KG1 (cell line): ENCODE data around the gene REST.

Experiments used
- DNase-seq: peaks from one replicate; lab custom pipeline; 2025; lab: John Stamatoyannopoulos, UW

Gene REST

DNA sequence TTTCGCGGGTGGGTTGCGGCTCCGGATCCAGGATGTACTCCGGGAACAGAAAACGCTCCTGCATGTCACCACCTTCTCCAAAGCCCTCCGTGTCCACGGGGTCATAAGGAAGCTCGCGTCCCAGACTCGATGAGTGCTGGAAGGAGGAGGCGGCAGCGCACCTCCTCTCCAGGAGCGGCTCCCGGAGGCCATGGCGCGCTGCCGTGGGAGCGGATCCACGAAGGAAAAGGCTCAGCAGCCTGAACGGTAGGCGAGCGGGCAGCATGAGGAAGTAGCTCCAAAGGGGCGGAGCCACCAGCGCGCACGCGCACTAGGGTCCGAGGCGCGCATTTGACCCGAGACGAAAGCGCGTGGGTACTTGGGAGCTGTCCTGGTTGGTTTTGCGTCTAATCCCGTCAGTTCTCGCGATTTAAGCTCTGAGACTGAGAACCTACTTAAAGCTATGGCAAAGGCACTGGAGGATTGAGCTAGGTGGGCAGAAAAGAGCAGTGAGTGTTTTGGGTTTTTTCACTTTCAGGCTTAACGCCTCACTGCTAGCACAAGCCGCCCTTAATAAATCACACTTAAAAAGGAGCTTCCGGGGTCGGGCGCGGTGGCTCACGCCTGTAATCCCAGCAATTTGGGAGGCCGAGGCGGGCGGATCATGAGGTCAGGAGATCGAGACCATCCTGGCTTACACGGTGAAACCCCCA lies 69.8 kb downstream of the REST start, which contains the start of gene NOA1:
Gene NOA1, minus strand, starts transcription at position 286 of the 692 bp plus-strand sequence. Its CDS starts 21 bp downstream, at position 265.
- peak; percentile 98 for DNase-seq

DNA sequence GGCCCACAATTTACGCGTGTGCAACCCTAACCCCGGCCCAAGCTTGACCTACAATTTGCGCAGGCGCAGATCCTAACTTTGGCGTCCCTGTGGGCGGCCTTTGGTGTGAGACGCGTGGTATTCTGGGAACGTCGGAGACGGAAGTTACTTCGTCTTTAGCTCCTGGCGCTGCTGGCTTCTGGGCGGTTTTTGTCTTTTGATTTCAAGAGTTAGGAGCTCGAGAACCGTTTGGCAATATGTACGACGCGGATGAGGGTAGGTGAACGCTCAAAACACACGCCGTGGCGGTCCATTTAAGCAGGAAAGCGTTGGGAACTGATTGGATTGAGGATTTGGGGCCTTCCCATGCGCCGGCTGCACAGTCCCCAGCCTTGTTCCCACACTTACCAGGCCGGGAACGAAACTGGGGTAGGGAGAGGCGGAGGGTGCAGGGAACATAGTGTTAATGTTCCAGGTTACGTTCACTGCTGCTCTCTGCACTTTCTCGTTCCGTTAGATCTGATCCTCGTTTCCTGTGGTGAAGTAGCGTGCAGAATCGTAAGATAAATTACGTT lies 71.1 kb downstream of the REST start, which contains the start of gene POLR2B:
Gene POLR2B, plus strand, starts transcription at position 147 of the 554 bp plus-strand sequence. Its CDS starts 90 bp downstream, at position 237.
- DNase-seq = peak; percentile 84

DNA sequence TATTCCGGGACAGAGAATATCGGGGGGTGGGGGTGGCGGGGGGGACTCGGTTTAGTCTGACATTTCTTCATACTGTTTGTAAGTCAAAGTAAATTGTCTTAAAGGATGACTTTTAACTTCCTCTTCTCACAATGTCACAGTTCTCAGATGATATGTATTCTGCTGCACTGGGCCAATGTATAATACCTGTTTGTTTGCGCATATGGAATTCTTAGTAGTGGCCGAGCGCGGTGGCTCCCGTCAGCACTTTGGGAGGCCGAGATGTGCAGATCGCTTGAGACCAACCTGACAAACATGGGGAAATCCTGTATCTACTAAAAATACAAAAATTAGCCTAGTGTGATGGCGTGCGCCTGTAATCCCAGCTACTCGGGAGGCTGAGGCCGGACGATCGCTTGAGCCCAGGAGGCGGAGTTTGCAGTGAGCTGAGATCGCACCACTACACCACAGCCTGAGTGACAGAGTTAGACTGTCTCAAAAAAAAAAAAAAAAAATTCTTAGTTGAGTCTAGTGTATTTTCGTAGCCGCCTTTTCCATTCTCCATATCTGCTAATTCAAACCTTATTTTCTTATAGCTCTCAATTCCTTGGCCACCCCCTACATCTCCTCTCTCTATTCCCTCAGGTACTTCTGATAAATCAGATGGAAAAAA lies 71.8 kb downstream of the REST start:
- DNase-seq = no peak

DNA sequence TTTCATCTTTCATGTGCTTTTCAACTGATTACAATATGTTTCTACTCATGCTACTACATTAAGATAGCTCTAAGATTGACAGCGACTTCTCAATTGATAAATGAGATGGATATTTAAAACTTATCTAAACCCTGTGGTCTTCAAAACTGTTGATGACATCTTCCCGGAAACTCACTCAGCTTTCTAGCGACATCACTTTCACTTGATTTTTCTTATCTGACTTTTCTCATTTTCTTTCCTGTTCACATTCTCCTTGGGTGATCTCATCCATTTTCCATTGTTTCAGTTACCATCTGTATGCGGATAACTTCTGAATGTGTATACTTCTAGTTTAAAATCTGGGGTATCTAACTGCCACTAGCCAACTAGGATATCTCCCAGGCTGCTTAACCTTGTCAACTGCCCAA lies 74.1 kb downstream of the REST start:
- no peak for DNase-seq

DNA sequence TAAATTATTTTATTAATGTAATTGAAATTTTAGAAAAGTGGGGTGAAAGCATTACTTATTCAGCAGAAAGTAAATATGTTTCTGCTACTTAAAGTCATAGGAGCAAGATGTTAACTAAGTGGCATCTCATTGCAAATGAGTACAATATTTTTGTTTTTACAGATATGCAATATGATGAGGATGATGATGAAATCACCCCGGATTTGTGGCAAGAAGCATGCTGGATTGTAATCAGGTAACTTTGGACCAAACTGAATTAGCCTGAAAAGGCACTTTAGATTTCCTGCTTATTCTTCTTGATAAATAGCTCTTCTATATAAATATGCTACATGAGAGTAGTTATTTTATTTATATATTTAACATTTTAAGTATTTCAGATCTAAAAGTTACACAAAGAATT lies 78.5 kb downstream of the REST start:
- DNase-seq = no peak

DNA sequence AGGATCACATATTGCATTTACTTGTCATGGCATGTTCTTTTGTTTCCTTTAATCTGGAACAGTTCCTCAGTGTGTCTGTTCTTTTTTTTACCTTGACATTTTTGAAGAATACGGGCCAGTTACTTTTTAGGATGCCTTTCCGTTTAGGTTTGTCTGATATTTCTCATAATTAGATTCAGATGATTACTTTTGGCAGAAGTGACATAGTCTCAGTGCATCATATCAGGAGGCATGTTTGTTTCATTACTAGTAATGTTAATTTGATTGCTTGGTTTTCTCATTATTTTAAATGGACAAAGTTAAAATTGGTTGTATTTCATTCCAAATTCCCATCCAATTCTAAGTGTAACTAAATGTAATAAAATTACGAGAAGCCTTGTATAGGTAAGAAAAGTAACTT lies 79.3 kb downstream of the REST start:
- DNase-seq = no peak

DNA sequence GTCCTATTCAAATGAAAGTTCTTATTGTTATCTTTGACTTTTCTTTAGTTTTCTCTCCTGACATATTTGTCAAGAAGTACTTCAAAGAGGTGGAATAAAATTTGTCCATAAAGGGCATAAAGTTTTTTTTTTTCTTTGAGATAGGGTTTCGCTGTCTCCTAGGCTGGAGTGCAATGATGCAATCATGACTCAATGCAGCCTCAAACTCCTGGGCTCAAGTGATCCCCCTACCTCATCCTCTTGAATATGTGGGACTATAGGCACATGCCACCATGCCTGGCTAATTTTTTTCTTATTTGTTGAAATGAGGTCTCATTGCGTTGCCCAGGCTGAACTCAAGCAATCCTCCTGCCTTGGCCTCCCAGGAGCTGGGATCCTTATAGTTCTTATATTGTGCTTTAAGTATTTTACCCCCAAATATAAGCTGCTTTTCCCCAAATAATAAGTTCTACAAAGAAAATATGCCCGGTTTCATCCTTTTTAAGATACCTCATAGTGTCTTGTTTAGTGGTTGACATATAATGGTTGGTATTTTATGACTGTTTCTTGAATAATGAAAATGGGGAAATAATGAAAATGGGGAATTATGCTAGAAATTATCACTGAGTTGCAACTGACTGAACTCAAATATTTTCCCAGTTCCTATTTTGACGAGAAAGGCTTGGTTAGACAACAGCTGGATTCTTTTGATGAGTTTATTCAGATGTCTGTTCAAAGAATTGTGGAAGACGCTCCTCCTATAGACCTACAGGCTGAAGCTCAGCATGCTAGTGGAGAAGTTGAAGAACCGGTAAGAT lies 82.6 kb downstream of the REST start:
- no peak for DNase-seq

DNA sequence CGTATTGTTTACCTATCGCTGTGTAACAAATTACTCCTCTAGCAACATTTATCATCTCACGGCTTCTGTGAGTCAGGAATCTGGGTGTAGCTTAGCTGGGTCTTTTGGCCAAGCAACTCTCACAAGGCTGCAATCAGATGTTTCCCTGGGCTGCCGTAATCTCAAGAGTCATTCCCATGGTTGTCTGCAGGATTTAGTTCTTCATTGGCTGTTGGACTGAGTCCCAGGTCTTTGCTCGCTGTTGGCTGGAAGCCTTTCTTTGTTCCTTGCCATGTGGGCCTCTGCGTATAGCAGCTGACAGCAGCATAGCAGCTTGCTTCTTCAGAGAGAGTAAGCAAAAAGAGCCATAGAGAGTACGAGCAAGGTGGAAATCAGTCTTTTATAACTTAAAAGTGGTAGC lies 87.8 kb downstream of the REST start:
- no peak for DNase-seq

DNA sequence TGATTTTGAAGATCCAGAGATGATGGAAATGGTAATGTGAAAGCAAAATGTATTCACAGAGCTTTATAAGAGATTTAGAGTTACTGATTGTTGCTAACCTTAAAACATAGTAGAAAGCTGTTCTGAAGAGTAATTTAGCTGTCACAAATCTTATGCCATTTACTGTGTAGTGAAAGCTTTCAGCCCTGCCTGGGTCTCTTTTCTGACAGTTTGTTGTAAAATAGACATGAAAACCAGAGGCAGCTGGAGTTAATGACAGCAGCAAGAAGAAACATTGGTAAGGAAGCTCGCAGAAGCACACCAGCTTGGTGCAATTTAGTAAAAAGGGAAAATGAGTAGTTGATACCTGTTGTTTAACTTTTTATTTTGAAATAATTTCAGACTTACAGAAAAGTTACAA lies 92.1 kb downstream of the REST start:
- no peak for DNase-seq

DNA sequence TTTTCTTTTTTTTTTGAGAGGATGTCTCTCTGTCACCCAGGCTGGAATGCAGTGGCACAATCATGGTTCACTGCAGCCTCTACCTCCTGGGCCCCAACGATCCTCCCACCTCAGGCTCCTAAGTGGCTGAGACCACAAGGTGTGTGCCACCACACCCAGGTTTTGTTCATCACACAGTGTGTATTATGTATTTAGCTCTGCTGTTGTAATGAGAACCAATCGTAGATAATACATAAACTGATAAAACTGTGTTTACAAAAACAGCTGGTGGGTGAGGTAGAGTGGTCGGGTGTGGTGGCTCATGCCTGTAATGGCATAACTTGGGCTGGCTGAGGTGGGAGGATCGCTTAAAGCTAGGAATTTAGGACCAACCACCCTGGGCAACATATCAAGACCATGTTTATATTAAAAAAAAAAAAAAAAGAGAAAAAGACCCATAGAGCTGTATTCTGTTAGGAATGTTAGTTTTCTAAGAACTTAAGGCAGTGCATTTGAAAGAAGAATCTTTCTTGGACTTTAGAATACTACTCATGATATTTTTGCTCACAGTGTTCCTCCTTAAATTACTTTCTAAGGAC lies 105.9 kb downstream of the REST start:
- no peak for DNase-seq
